Measurements from ENCODE around the gene CBLB. TPM values are rescaled to one million over a fixed set of nuclear protein-coding genes. Genes with fewer than 3 reads are reported as not detected.

The CBLB gene
- total RNA-seq, 2 experiments from 2014 or later: 125 to 158 TPM

GRCh38 chr3:105866656-105867653 is 1.9 kb downstream of the CBLB start:
- Mint-ChIP-seq H3K36me3 (peaks cover 36% of the 10 kb centered on the region), H3K4me3 (peak overlapping the region; percentile 90), H3K27ac (peak overlapping the region; percentile 89), H3K4me1 (peaks cover 47% of the 10 kb centered on the region), H3K9me3 (ENCODE audit: low read depth) (no peaks in the 10 kb centered on the region), H3K27me3 (no peaks in the 10 kb centered on the region)
- peak; percentile 50 for DNase-seq
- no peak for ATAC-seq
- CTCF ChIA-PET: interaction anchor here (1.0 to 1.4 kb wide), 5 partner anchors 9 to 61 kb away, joined by 3 to 4 read pairs (median 3); no protein-coding TSS in a partner anchor

- peak overlapping the region; percentile 68 for H3K27ac Mint-ChIP-seq
- CTCF ChIA-PET: no interaction called here
- H3K4me3 Mint-ChIP-seq: peak overlapping the region; percentile 90
- ATAC-seq (no peak), DNase-seq (no peak)
- H3K9me3 Mint-ChIP-seq (ENCODE audit: low read depth): no peaks in the 10 kb centered on the region
- no peaks in the 10 kb centered on the region for H3K27me3 Mint-ChIP-seq
- H3K36me3 Mint-ChIP-seq: peaks cover 36% of the 10 kb centered on the region
- H3K4me1 Mint-ChIP-seq: peaks cover 45% of the 10 kb centered on the region
These were observed 2.9 kb downstream of the CBLB start for GRCh38 chr3:105865867-105866350.

GRCh38 chr3:105865016-105865623 is 3.7 kb downstream of the CBLB start:
- H3K4me1 Mint-ChIP-seq: peaks cover 42% of the 10 kb centered on the region
- H3K4me3 Mint-ChIP-seq: peak overlapping the region; percentile 90
- DNase-seq: no peak
- H3K9me3 Mint-ChIP-seq (ENCODE audit: low read depth): no peaks in the 10 kb centered on the region
- H3K27me3 Mint-ChIP-seq: no peaks in the 10 kb centered on the region
- no peak for ATAC-seq
- H3K36me3 Mint-ChIP-seq: peaks cover 41% of the 10 kb centered on the region
- H3K27ac Mint-ChIP-seq: peak overlapping the region; percentile 38
- CTCF ChIA-PET: no interaction called here

- CTCF ChIA-PET: no interaction called here
- H3K27me3 Mint-ChIP-seq: no peaks in the 10 kb centered on the region
- no peak for ATAC-seq
- H3K9me3 Mint-ChIP-seq (ENCODE audit: low read depth): peaks cover 2% of the 10 kb centered on the region
- H3K27ac Mint-ChIP-seq: no peak overlapping the region
- no peak for DNase-seq
- H3K4me3 Mint-ChIP-seq: peak overlapping the region; percentile 90
- H3K36me3 Mint-ChIP-seq: peaks cover 47% of the 10 kb centered on the region
- peaks cover 36% of the 10 kb centered on the region for H3K4me1 Mint-ChIP-seq
These were observed 4.6 kb downstream of the CBLB start for GRCh38 chr3:105864212-105864611.

GRCh38 chr3:105863608-105864007 is 5.2 kb downstream of the CBLB start:
- Mint-ChIP-seq H3K4me3 (peak overlapping the region; percentile 90), H3K27me3 (no peaks in the 10 kb centered on the region), H3K9me3 (ENCODE audit: low read depth) (peaks cover 2% of the 10 kb centered on the region), H3K27ac (no peak overlapping the region), H3K4me1 (peaks cover 40% of the 10 kb centered on the region), H3K36me3 (peaks cover 51% of the 10 kb centered on the region)
- DNase-seq (no peak), ATAC-seq (no peak)
- CTCF ChIA-PET: interaction anchor here (1.0 kb wide), 1 partner anchor 16 kb away, joined by 3 read pairs; no protein-coding TSS in a partner anchor

- peak; percentile 38 for ATAC-seq
- CTCF ChIA-PET: interaction anchor here (0.6 kb wide), 1 partner anchor 33 kb away, joined by 3 read pairs; no protein-coding TSS in a partner anchor
- DNase-seq: no peak
- Mint-ChIP-seq H3K36me3 (peaks cover 53% of the 10 kb centered on the region), H3K27me3 (no peaks in the 10 kb centered on the region), H3K4me1 (peaks cover 53% of the 10 kb centered on the region), H3K4me3 (no peak overlapping the region), H3K9me3 (ENCODE audit: low read depth) (peaks cover 2% of the 10 kb centered on the region), H3K27ac (no peak overlapping the region)
These were observed 6.6 kb downstream of the CBLB start for GRCh38 chr3:105862217-105862616.

GRCh38 chr3:105860641-105861040 is 8.2 kb downstream of the CBLB start:
- H3K36me3 Mint-ChIP-seq: peaks cover 48% of the 10 kb centered on the region
- no peaks in the 10 kb centered on the region for H3K27me3 Mint-ChIP-seq
- no peak overlapping the region for H3K27ac Mint-ChIP-seq
- CTCF ChIA-PET: interaction anchor here (0.8 kb wide), 1 partner anchor 22 kb away, joined by 3 read pairs; no protein-coding TSS in a partner anchor
- peaks cover 2% of the 10 kb centered on the region for H3K9me3 Mint-ChIP-seq (ENCODE audit: low read depth)
- H3K4me3 Mint-ChIP-seq: no peak overlapping the region
- ATAC-seq: no peak
- no peak for DNase-seq
- H3K4me1 Mint-ChIP-seq: peaks cover 45% of the 10 kb centered on the region

- CTCF ChIA-PET: interaction anchor here (1.2 to 2.1 kb wide), 3 partner anchors 10 to 17 kb away, joined by 3 to 7 read pairs (median 3); no protein-coding TSS in a partner anchor
- DNase-seq (no peak), ATAC-seq (no peak)
- H3K36me3 Mint-ChIP-seq: peaks cover 52% of the 10 kb centered on the region
- H3K27me3 Mint-ChIP-seq: no peaks in the 10 kb centered on the region
- H3K27ac Mint-ChIP-seq: peak overlapping the region; percentile 5
- H3K4me3 Mint-ChIP-seq: no peak overlapping the region
- peaks cover 5% of the 10 kb centered on the region for H3K9me3 Mint-ChIP-seq (ENCODE audit: low read depth)
- H3K4me1 Mint-ChIP-seq: peaks cover 43% of the 10 kb centered on the region
These were observed 10.8 kb downstream of the CBLB start for GRCh38 chr3:105858017-105858416.

- ATAC-seq (no peak), DNase-seq (no peak)
- no peak overlapping the region for H3K4me3 Mint-ChIP-seq
- peaks cover 44% of the 10 kb centered on the region for H3K4me1 Mint-ChIP-seq
- CTCF ChIA-PET: interaction anchor here (1.2 to 2.1 kb wide), 3 partner anchors 10 to 17 kb away, joined by 3 to 7 read pairs (median 3); no protein-coding TSS in a partner anchor
- H3K36me3 Mint-ChIP-seq: peaks cover 56% of the 10 kb centered on the region
- H3K27me3 Mint-ChIP-seq: no peaks in the 10 kb centered on the region
- peak overlapping the region; percentile 5 for H3K27ac Mint-ChIP-seq
- H3K9me3 Mint-ChIP-seq (ENCODE audit: low read depth): peaks cover 5% of the 10 kb centered on the region
These were observed 11.2 kb downstream of the CBLB start for GRCh38 chr3:105857601-105858000.

GRCh38 chr3:105856605-105857004 is 12.2 kb downstream of the CBLB start:
- Mint-ChIP-seq H3K27me3 (no peaks in the 10 kb centered on the region), H3K4me1 (peaks cover 46% of the 10 kb centered on the region), H3K27ac (no peak overlapping the region), H3K36me3 (peaks cover 61% of the 10 kb centered on the region), H3K9me3 (ENCODE audit: low read depth) (peaks cover 5% of the 10 kb centered on the region), H3K4me3 (no peak overlapping the region)
- CTCF ChIA-PET: interaction anchor here (1.7 kb wide), 1 partner anchor 16 kb away, joined by 3 read pairs; no protein-coding TSS in a partner anchor
- DNase-seq (no peak), ATAC-seq (no peak)

GRCh38 chr3:105853801-105854432 is 14.9 kb downstream of the CBLB start:
- Mint-ChIP-seq H3K4me1 (peaks cover 50% of the 10 kb centered on the region), H3K9me3 (ENCODE audit: low read depth) (peaks cover 7% of the 10 kb centered on the region), H3K27me3 (no peaks in the 10 kb centered on the region), H3K27ac (peak overlapping the region; percentile 55), H3K36me3 (peaks cover 72% of the 10 kb centered on the region), H3K4me3 (peak overlapping the region; percentile 44)
- CTCF ChIA-PET: interaction anchor here (0.9 kb wide), 1 partner anchor 16 kb away, joined by 3 read pairs; no protein-coding TSS in a partner anchor
- peak; percentile 66 for DNase-seq
- peak; percentile 87 for ATAC-seq

GRCh38 chr3:105851582-105851981 is 17.2 kb downstream of the CBLB start:
- Mint-ChIP-seq H3K4me1 (peaks cover 52% of the 10 kb centered on the region), H3K36me3 (peaks cover 74% of the 10 kb centered on the region), H3K4me3 (no peak overlapping the region), H3K27ac (no peak overlapping the region), H3K27me3 (no peaks in the 10 kb centered on the region), H3K9me3 (ENCODE audit: low read depth) (peaks cover 7% of the 10 kb centered on the region)
- no peak for ATAC-seq
- CTCF ChIA-PET: interaction anchor here (1.3 kb wide), 2 partner anchors 10 to 165 kb away, joined by 3 read pairs; no protein-coding TSS in a partner anchor
- DNase-seq: no peak
